Sigmoid colon (tissue), 7 donors: Measurements from ENCODE around the gene NTHL1. TPM values are rescaled to one million over a fixed set of nuclear protein-coding genes. Genes with fewer than 3 reads are reported as not detected.

Source experiments
- DNase-seq: peaks from one replicate; pipeline ENCODE4 v3.0.0-alpha.2; 2019
- H3K27ac ChIP-seq, 4 donors: fragments of 200-600 bp; sonication (generic); one replicate each; pipeline ENCODE4 v1.5.1; 2016 to 2019; ENCODE audit warnings: mild to moderate bottlenecking in 1 of 4
- H3K27me3 ChIP-seq, 3 donors: fragments of 200-600 bp; sonication (generic); one replicate each; pipeline ENCODE4 v1.5.1; 2019; ENCODE audit warnings: mild to moderate bottlenecking in 1 of 3
- H3K36me3 ChIP-seq, 4 donors: fragments of 200-600 bp; sonication (generic); one replicate each; pipeline ENCODE4 v1.5.1; 2016 to 2019
- H3K4me1 ChIP-seq, 4 donors: fragments of 200-600 bp; sonication (generic); one replicate each; pipeline ENCODE4 v1.5.1; 2017 to 2019
- H3K4me3 ChIP-seq, 4 donors: fragments of 200-600 bp; sonication (generic); one replicate each; pipeline ENCODE4 v1.5.1; 2017 to 2019; ENCODE audit warnings: mild to moderate bottlenecking in 2 of 4, moderate library complexity in 1 of 4
- H3K9me3 ChIP-seq, 4 donors: fragments of 200-600 bp in 3 of 4; sonication (generic) in 3 of 4; one replicate each; pipeline versions ENCODE4 v1.5.1 to v1.6.1; 2013 to 2019
- CTCF ChIP-seq, 4 experiments: fragments of 450-650 bp in 3 of 4; fragments of 200-600 bp in 1 of 4; IDR thresholded peaks; one replicate each; pipeline ENCODE4 v1.5.1; 2016 to 2019; ENCODE audit warnings: antibody characterized with exemption in 4 of 4, mild to moderate bottlenecking in 3 of 4, moderate library complexity in 2 of 4
- EP300 ChIP-seq, 4 donors: sonication (generic); formaldehyde crosslinking; IDR thresholded peaks; one replicate each; pipeline ENCODE4 v1.6.1; 2017; ENCODE audit warnings: antibody characterized with exemption in 4 of 4
- POLR2A ChIP-seq, 2 donors: fragments of 450-650 bp; IDR thresholded peaks; one replicate each; pipeline ENCODE4 v1.6.1; 2016; ENCODE audit warnings: antibody characterized with exemption in 2 of 2, mild to moderate bottlenecking in 2 of 2, moderate library complexity in 2 of 2
- POLR2AphosphoS5 ChIP-seq, 4 donors: sonication (generic); formaldehyde crosslinking; IDR thresholded peaks; one replicate each; pipeline ENCODE4 v1.6.1; 2017; ENCODE audit warnings: antibody characterized with exemption in 4 of 4
- WGBS, 2 donors: extraction: QIAGEN DNeasy Blood & Tissue Kit; methylation state at CpG; one replicate each; pipeline ENCODE4 v1.1.7; 2013; 5-methylcytosine and 5-hydroxymethylcytosine counted together
- intact Hi-C: fragments of 100-400 bp; cut with DNase I; formaldehyde crosslinking; loops from one replicate; pipeline ENCODE4 v1.15.1; 2023
- polyA plus RNA-seq, 3 donors: library from polyadenylated mRNA; stranded (reverse); fragments of 200-250 nt; gene quantifications; one replicate each; pipeline ENCODE4 v1.2.3, GENCODE V29; 2013
- total RNA-seq, 4 donors: library from RNA; depleted of rRNA; stranded (reverse); fragments of >200 nt; gene quantifications; one replicate each; pipeline ENCODE4 v1.1.0, GENCODE V29; 2016
- donor health status: healthy with polysubstance abuse.
- donor health status: Bipolar disorder and iron deficiency.
- donor health status: healthy.

The NTHL1 gene
- total and polyA plus RNA-seq, 7 donors, result 18.4 to 44.5 (median 28.5) TPM

- H3K4me1 ChIP-seq, result peaks cover 0 to 71% (median 67%) of the 10 kb centered on the region in 4 donors
- H3K9me3 ChIP-seq, result no peaks in the 10 kb centered on the region
- peak; percentile 96 for DNase-seq
- peak; percentile 24 to 72 (median 54) for TF ChIP-seq POLR2AphosphoS5 (IDR thresholded peaks at IDR 0.05)
- TF ChIP-seq EP300 (IDR thresholded peaks at IDR 0.05), result peak in 1 of 4 donors; percentile 19
- no peak for TF ChIP-seq POLR2A (IDR thresholded peaks at IDR 0.05)
- TF ChIP-seq CTCF (IDR thresholded peaks at IDR 0.05), result no peak
- H3K27me3 ChIP-seq, result no peaks in the 10 kb centered on the region
- H3K36me3 ChIP-seq, result peaks cover 0 to 13% (median 3%) of the 10 kb centered on the region in 4 donors
- H3K27ac ChIP-seq, result peak overlapping the region; percentile 69 to 83 (median 78)
- no peak overlapping the region for H3K4me3 ChIP-seq
- WGBS, 2 donors, result 24 to 50% methylated on average over 29 of the region's 29 CpGs
- intact Hi-C loops, result no loop called here
These were observed 8.2 kb downstream of the NTHL1 start for GRCh38 chr16:2039274-2040031.

DNA sequence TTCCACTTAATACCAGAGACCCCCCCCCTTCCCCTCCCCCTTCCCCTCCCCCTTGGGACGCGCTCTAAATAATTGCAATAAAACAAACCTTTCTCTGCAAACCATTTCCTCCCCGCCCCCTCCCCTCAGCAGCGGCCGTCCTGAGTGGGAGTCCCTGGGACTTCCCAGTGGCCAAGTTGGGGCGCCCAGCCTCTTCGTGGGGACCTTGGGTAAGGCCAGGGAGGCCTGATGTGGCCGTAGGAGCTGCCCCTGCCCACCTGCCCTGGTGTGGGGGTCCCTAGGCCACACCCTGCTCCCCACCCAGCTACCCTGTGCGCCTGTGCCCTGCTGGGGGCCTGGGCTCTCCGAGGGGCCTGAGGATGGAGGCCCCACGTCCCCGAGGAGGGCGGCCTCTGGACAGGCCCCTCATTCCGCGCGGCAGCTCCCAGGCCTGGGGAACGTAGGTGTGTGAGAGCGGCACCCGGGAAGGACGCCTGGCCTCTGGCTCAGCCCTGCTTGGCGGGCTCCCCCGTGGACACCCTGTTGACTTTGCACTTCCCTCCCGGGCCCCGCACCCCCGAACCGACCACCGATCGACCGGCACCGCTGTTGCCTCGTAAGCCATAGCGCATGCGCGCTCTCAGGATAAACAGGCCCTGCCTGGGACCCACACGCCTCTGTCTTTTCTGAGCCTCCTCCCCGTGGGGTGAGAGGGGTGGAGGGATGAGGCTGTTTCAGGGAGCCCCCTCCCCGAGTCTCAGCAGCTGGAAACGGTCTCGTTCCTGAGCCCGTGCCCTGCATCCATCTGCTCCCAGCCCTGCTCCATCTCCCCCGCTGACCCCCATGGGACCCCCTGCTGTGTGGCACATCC is 9.0 kb downstream of the NTHL1 start:
- peaks cover 0 to 9% (median 3%) of the 10 kb centered on the region in 4 donors for H3K36me3 ChIP-seq
- WGBS, 2 donors, result 73 to 76% methylated on average over 41 of the region's 41 CpGs
- no peak overlapping the region for H3K4me3 ChIP-seq
- no peak for TF ChIP-seq CTCF (IDR thresholded peaks at IDR 0.05)
- TF ChIP-seq EP300 (IDR thresholded peaks at IDR 0.05), result no peak
- TF ChIP-seq POLR2A (IDR thresholded peaks at IDR 0.05), result no peak
- no peak for TF ChIP-seq POLR2AphosphoS5 (IDR thresholded peaks at IDR 0.05)
- intact Hi-C loops, result no loop called here
- DNase-seq, result peak; percentile 90
- H3K27ac ChIP-seq, result peak overlapping the region; percentile 69 to 83 (median 78)
- H3K27me3 ChIP-seq, result no peaks in the 10 kb centered on the region
- no peaks in the 10 kb centered on the region for H3K9me3 ChIP-seq
- H3K4me1 ChIP-seq, result peaks cover 0 to 78% (median 68%) of the 10 kb centered on the region in 4 donors

DNA sequence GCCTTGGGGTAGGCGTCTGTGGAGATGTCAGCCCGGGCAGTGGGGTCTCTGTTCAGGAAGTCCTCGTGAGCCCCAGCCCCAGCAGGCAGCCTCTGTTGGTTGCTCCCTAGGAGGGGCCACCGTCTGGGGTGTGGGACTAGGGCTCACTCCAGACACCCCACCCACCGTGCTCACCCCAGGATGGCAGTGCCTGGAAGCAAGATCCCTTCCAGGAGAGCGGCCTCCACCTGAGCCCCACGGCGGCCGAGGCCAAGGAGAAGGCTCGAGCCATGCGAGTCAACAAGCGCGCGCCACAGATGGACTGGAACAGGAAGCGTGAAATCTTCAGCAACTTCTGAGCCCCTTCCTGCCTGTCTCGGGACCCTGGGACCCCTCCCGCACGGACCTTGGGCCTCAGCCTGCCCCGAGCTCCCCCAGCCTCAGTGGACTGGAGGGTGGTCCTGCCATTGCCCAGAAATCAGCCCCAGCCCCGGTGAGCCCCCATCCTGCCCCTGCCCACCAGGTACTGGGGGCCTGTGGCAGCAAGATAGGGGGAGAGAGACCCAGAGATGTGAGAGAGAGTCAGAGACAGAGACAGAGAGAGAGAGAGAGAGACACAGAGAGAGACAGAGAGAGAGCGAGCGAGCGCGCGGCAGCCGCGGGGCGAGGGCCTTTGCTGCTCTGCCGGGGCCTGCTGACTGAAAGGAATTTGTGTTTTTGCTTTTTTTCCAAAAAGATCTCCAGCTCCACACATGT is 9.8 kb downstream of the NTHL1 start:
- H3K27me3 ChIP-seq, result no peaks in the 10 kb centered on the region
- H3K27ac ChIP-seq, result peak overlapping the region; percentile 69 to 90 (median 82)
- no peaks in the 10 kb centered on the region for H3K9me3 ChIP-seq
- WGBS, 2 donors, result 84 to 88% methylated on average over 29 of the region's 29 CpGs
- no peak for DNase-seq
- H3K36me3 ChIP-seq, result peaks cover 0 to 6% (median 2%) of the 10 kb centered on the region in 4 donors
- H3K4me3 ChIP-seq, result no peak overlapping the region
- intact Hi-C loops, result no loop called here
- peaks cover 0 to 79% (median 73%) of the 10 kb centered on the region in 4 donors for H3K4me1 ChIP-seq
- no peak for TF ChIP-seq EP300 (IDR thresholded peaks at IDR 0.05)
- TF ChIP-seq CTCF (IDR thresholded peaks at IDR 0.05), result no peak
- TF ChIP-seq POLR2A (IDR thresholded peaks at IDR 0.05), result no peak
- no peak for TF ChIP-seq POLR2AphosphoS5 (IDR thresholded peaks at IDR 0.05)

DNA sequence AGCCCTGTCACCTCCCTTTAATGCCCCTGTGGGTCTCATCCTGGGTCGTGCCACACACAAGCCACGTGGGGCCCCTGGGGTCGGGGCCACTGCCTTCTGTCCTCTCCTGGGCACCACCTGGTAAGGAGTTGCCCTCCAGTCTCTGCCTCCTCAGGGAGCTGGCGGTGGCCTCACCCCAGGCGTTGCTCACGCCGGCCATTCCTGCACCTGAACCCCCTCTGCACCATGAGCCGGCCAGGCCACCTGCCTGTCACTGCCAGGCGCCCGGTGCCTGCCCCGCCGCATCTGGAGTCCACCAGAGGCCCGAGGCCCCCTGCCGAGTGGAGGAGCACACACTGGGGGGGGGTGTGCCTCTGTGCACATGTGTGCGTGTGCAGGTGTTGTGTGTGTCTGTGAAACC is 10.5 kb downstream of the NTHL1 start:
- Histone ChIP-seq H3K4me1 (peaks cover 0 to 81% (median 78%) of the 10 kb centered on the region in 4 donors), H3K27ac (peak overlapping the region; percentile 78 to 90 (median 82)), H3K36me3 (peaks cover 0 to 6% (median 2%) of the 10 kb centered on the region in 4 donors), H3K27me3 (no peaks in the 10 kb centered on the region), H3K9me3 (no peaks in the 10 kb centered on the region), H3K4me3 (no peak overlapping the region)
- 85 to 89% methylated on average over 15 of the region's 15 CpGs for WGBS, 2 donors
- intact Hi-C loops, result no loop called here
- TF ChIP-seq CTCF (IDR thresholded peaks at IDR 0.05) (no peak), POLR2A (IDR thresholded peaks at IDR 0.05) (no peak)
- DNase-seq, result no peak
